Effector memory CD8-positive, alpha-beta T cell (primary cell): ENCODE data around the gene CACNA1D.
A peak's percentile ranks its signal among the peaks of the same experiment; 100 is the strongest.

Experiments used
- ATAC-seq: fragments of 150-1000 bp; cut with Tn5 transposase; replicated peaks from 2 replicates; pipeline ENCODE4 v1.10.0; 2021; ENCODE audit warnings: mild to moderate bottlenecking, moderate library complexity
- DNase-seq, 3 experiments: peaks; one replicate each; pipeline ENCODE4 v3.0.0; 2021
- H3K27ac Mint-ChIP-seq, 2 donors: one replicate each; pipeline ENCODE4 v1.8.0; 2022; ENCODE audit warnings: mild to moderate bottlenecking in 2 of 2, mixed read lengths in 2 of 2, moderate library complexity in 2 of 2
- H3K27me3 Mint-ChIP-seq, 2 donors: one replicate each; pipeline ENCODE4 v1.8.0; 2022; ENCODE audit warnings: mixed read lengths in 2 of 2
- H3K36me3 Mint-ChIP-seq: one replicate; pipeline ENCODE4 v1.8.0; 2022; ENCODE audit warnings: mild to moderate bottlenecking, moderate library complexity, mixed read lengths; ENCODE audit not compliant: insufficient read depth
- H3K4me1 Mint-ChIP-seq, 2 donors: one replicate each; pipeline ENCODE4 v1.8.0; 2022; ENCODE audit warnings: low read depth in 2 of 2, mixed read lengths in 2 of 2
- H3K4me3 Mint-ChIP-seq, 2 donors: one replicate each; pipeline ENCODE4 v1.8.0; 2022; ENCODE audit warnings: mild to moderate bottlenecking in 2 of 2, mixed read lengths in 2 of 2, moderate library complexity in 2 of 2
- H3K9me3 Mint-ChIP-seq, 2 donors: one replicate each; pipeline ENCODE4 v1.8.0; 2022; ENCODE audit warnings: mixed read lengths in 2 of 2

Gene CACNA1D

GRCh38 chr3:53806182-53807116 is 312.0 kb downstream of the CACNA1D start:
- ATAC-seq (no peak), DNase-seq (no peak)
- Mint-ChIP-seq H3K27ac (peak overlapping the region in 1 of 2 donors; percentile 35), H3K4me3 (no peak overlapping the region), H3K4me1 (no peaks in the 10 kb centered on the region), H3K9me3 (no peaks in the 10 kb centered on the region), H3K27me3 (peaks cover 28 to 42% of the 10 kb centered on the region in 2 donors), H3K36me3 (no peaks in the 10 kb centered on the region)

GRCh38 chr3:53807117-53807810 is 312.9 kb downstream of the CACNA1D start:
- H3K4me1 Mint-ChIP-seq: no peaks in the 10 kb centered on the region
- H3K4me3 Mint-ChIP-seq: no peak overlapping the region
- no peaks in the 10 kb centered on the region for H3K36me3 Mint-ChIP-seq
- peaks cover 28 to 42% of the 10 kb centered on the region in 2 donors for H3K27me3 Mint-ChIP-seq
- no peak overlapping the region for H3K27ac Mint-ChIP-seq
- no peak for ATAC-seq
- H3K9me3 Mint-ChIP-seq: no peaks in the 10 kb centered on the region
- no peak for DNase-seq

GRCh38 chr3:53808496-53808895 is 314.1 kb downstream of the CACNA1D start:
- no peaks in the 10 kb centered on the region for H3K4me1 Mint-ChIP-seq
- H3K27ac Mint-ChIP-seq: no peak overlapping the region
- H3K4me3 Mint-ChIP-seq: no peak overlapping the region
- ATAC-seq: no peak
- H3K36me3 Mint-ChIP-seq: no peaks in the 10 kb centered on the region
- H3K9me3 Mint-ChIP-seq: no peaks in the 10 kb centered on the region
- peaks cover 28 to 42% of the 10 kb centered on the region in 2 donors for H3K27me3 Mint-ChIP-seq
- no peak for DNase-seq

GRCh38 chr3:53809267-53809666 is 314.9 kb downstream of the CACNA1D start:
- DNase-seq: no peak
- no peak for ATAC-seq
- Mint-ChIP-seq H3K27me3 (peaks cover 20 to 41% of the 10 kb centered on the region in 2 donors), H3K4me3 (no peak overlapping the region), H3K36me3 (no peaks in the 10 kb centered on the region), H3K27ac (no peak overlapping the region), H3K9me3 (no peaks in the 10 kb centered on the region), H3K4me1 (no peaks in the 10 kb centered on the region)

GRCh38 chr3:53809764-53810400 is 315.5 kb downstream of the CACNA1D start:
- Mint-ChIP-seq H3K36me3 (no peaks in the 10 kb centered on the region), H3K27me3 (peaks cover 16 to 35% of the 10 kb centered on the region in 2 donors), H3K27ac (no peak overlapping the region), H3K9me3 (no peaks in the 10 kb centered on the region), H3K4me1 (no peaks in the 10 kb centered on the region), H3K4me3 (no peak overlapping the region)
- no peak for DNase-seq
- no peak for ATAC-seq

- no peaks in the 10 kb centered on the region for H3K36me3 Mint-ChIP-seq
- ATAC-seq: no peak
- H3K27ac Mint-ChIP-seq: no peak overlapping the region
- H3K9me3 Mint-ChIP-seq: no peaks in the 10 kb centered on the region
- no peaks in the 10 kb centered on the region for H3K4me1 Mint-ChIP-seq
- H3K27me3 Mint-ChIP-seq: peaks cover 13 to 26% of the 10 kb centered on the region in 2 donors
- no peak overlapping the region for H3K4me3 Mint-ChIP-seq
- DNase-seq: no peak
Measured at GRCh38 chr3:53811143-53811927, 316.9 kb downstream of the CACNA1D start.

GRCh38 chr3:53812434-53812833 is 318.0 kb downstream of the CACNA1D start:
- no peak overlapping the region for H3K27ac Mint-ChIP-seq
- peaks cover 5 to 19% of the 10 kb centered on the region in 2 donors for H3K27me3 Mint-ChIP-seq
- DNase-seq: no peak
- no peaks in the 10 kb centered on the region for H3K9me3 Mint-ChIP-seq
- ATAC-seq: no peak
- peaks cover 3% of the 10 kb centered on the region for H3K36me3 Mint-ChIP-seq
- no peaks in the 10 kb centered on the region for H3K4me1 Mint-ChIP-seq
- H3K4me3 Mint-ChIP-seq: no peak overlapping the region

- no peak for DNase-seq
- ATAC-seq: no peak
- Mint-ChIP-seq H3K36me3 (peaks cover 3% of the 10 kb centered on the region), H3K4me3 (no peak overlapping the region), H3K9me3 (no peaks in the 10 kb centered on the region), H3K27me3 (peaks cover 5 to 20% of the 10 kb centered on the region in 2 donors), H3K4me1 (peaks cover 0 to 5% of the 10 kb centered on the region in 2 donors), H3K27ac (no peak overlapping the region)
Measured at GRCh38 chr3:53813229-53813628, 318.8 kb downstream of the CACNA1D start.

GRCh38 chr3:53813876-53814275 is 319.5 kb downstream of the CACNA1D start:
- peaks cover 3% of the 10 kb centered on the region for H3K36me3 Mint-ChIP-seq

GRCh38 chr3:53815067-53815466 is 320.7 kb downstream of the CACNA1D start:
- no peak overlapping the region for H3K27ac Mint-ChIP-seq
- peaks cover 0 to 23% of the 10 kb centered on the region in 2 donors for H3K27me3 Mint-ChIP-seq
- peaks cover 0 to 5% of the 10 kb centered on the region in 2 donors for H3K4me1 Mint-ChIP-seq
- ATAC-seq (no peak), DNase-seq (no peak)
- H3K4me3 Mint-ChIP-seq: no peak overlapping the region
- peaks cover 3% of the 10 kb centered on the region for H3K36me3 Mint-ChIP-seq
- H3K9me3 Mint-ChIP-seq: no peaks in the 10 kb centered on the region

More at GRCh38 chr3:53813876-53814275, 319.5 kb downstream of the CACNA1D start:
- no peak for ATAC-seq
- H3K4me1 Mint-ChIP-seq: peaks cover 0 to 5% of the 10 kb centered on the region in 2 donors
- no peak for DNase-seq
- peaks cover 0 to 20% of the 10 kb centered on the region in 2 donors for H3K27me3 Mint-ChIP-seq
- H3K27ac Mint-ChIP-seq: no peak overlapping the region
- H3K4me3 Mint-ChIP-seq: no peak overlapping the region
- H3K9me3 Mint-ChIP-seq: no peaks in the 10 kb centered on the region

- no peak overlapping the region for H3K27ac Mint-ChIP-seq
- no peaks in the 10 kb centered on the region for H3K9me3 Mint-ChIP-seq
- H3K36me3 Mint-ChIP-seq: peaks cover 3% of the 10 kb centered on the region
- ATAC-seq (no peak), DNase-seq (no peak)
- H3K27me3 Mint-ChIP-seq: peaks cover 0 to 24% of the 10 kb centered on the region in 2 donors
- peaks cover 0 to 5% of the 10 kb centered on the region in 2 donors for H3K4me1 Mint-ChIP-seq
- H3K4me3 Mint-ChIP-seq: no peak overlapping the region
Measured at GRCh38 chr3:53815651-53816050, 321.2 kb downstream of the CACNA1D start.

- H3K27me3 Mint-ChIP-seq: peaks cover 0 to 24% of the 10 kb centered on the region in 2 donors
- no peaks in the 10 kb centered on the region for H3K9me3 Mint-ChIP-seq
- ATAC-seq: no peak
- H3K4me1 Mint-ChIP-seq: peaks cover 0 to 5% of the 10 kb centered on the region in 2 donors
- peaks cover 3% of the 10 kb centered on the region for H3K36me3 Mint-ChIP-seq
- H3K27ac Mint-ChIP-seq: no peak overlapping the region
- H3K4me3 Mint-ChIP-seq: no peak overlapping the region
- DNase-seq: no peak
Measured at GRCh38 chr3:53816425-53816824, 322.0 kb downstream of the CACNA1D start.

- no peak for DNase-seq
- no peak for ATAC-seq
- Mint-ChIP-seq H3K4me3 (no peak overlapping the region), H3K27ac (no peak overlapping the region), H3K4me1 (peaks cover 0 to 5% of the 10 kb centered on the region in 2 donors), H3K9me3 (no peaks in the 10 kb centered on the region), H3K27me3 (peaks cover 0 to 24% of the 10 kb centered on the region in 2 donors), H3K36me3 (peaks cover 3% of the 10 kb centered on the region)
Measured at GRCh38 chr3:53817211-53817610, 322.8 kb downstream of the CACNA1D start.
